ENCODE measurements around the gene ACSBG1. TPM values are rescaled to one million over a fixed set of nuclear protein-coding genes. Genes with fewer than 3 reads are reported as not detected.
A peak's percentile ranks its signal among the peaks of the same experiment; 100 is the strongest.

Gene ACSBG1
- total RNA-seq, 4 donors from 2014 or later, result 0.67 to 6.4 (median 1.9) TPM

- H3K27ac ChIP-seq, result peak overlapping the region in 2 of 4 donors; percentile 10 to 11
- TF ChIP-seq POLR2AphosphoS5 (IDR thresholded peaks at IDR 0.05), result no peak
- TF ChIP-seq POLR2A (IDR thresholded peaks at IDR 0.05), result no peak
- TF ChIP-seq EP300 (IDR thresholded peaks at IDR 0.05), result no peak
- no peak for TF ChIP-seq CTCF (IDR thresholded peaks at IDR 0.05)
- WGBS, 2 donors (ENCODE audit: low coverage in 1 of 2), result 87% methylated on average over 3 of the region's 6 CpGs; no CpG with 5 or more reads in 1 of the 2 donors
These were observed 21.0 kb downstream of the ACSBG1 start for GRCh38 chr15:78213425-78213750.

GRCh38 chr15:78212546-78213424, 21.6 kb downstream of the ACSBG1 start:
- Histone ChIP-seq H3K27ac (peak overlapping the region in 3 of 4 donors; percentile 10 to 28 (median 11)), H3K27me3 (no peaks in the 10 kb centered on the region), H3K4me3 (no peak overlapping the region), H3K4me1 (peaks cover 0 to 81% (median 27%) of the 10 kb centered on the region in 3 donors), H3K36me3 (no peaks in the 10 kb centered on the region), H3K9me3 (no peaks in the 10 kb centered on the region)
- ATAC-seq, result peak; percentile 73
- TF ChIP-seq POLR2AphosphoS5 (IDR thresholded peaks at IDR 0.05) (peak; percentile 40), POLR2A (IDR thresholded peaks at IDR 0.05) (no peak)
- 76% methylated on average over 9 of the region's 17 CpGs; no CpG with 5 or more reads in 1 of the 2 donors for WGBS, 2 donors (ENCODE audit: low coverage in 1 of 2)

More at GRCh38 chr15:78213425-78213750, 21.0 kb downstream of the ACSBG1 start:
- Histone ChIP-seq H3K4me1 (peaks cover 0 to 85% (median 27%) of the 10 kb centered on the region in 3 donors), H3K4me3 (no peak overlapping the region), H3K9me3 (no peaks in the 10 kb centered on the region), H3K36me3 (no peaks in the 10 kb centered on the region), H3K27me3 (no peaks in the 10 kb centered on the region)
- ATAC-seq, result no peak

GRCh38 chr15:78212008-78212407, 22.4 kb downstream of the ACSBG1 start:
- peak overlapping the region in 2 of 4 donors; percentile 11 to 40 for H3K27ac ChIP-seq

GRCh38 chr15:78211189-78211921, 23.0 kb downstream of the ACSBG1 start:
- H3K4me1 ChIP-seq, result peaks cover 0 to 75% (median 21%) of the 10 kb centered on the region in 3 donors
- no peaks in the 10 kb centered on the region for H3K27me3 ChIP-seq
- H3K9me3 ChIP-seq, result no peaks in the 10 kb centered on the region
- no peak overlapping the region for H3K4me3 ChIP-seq
- no peaks in the 10 kb centered on the region for H3K36me3 ChIP-seq
- 75 to 81% methylated on average over 7 to 11 of the region's 12 CpGs for WGBS, 2 donors (ENCODE audit: low coverage in 1 of 2)
- no peak for TF ChIP-seq POLR2AphosphoS5 (IDR thresholded peaks at IDR 0.05)
- no peak for TF ChIP-seq EP300 (IDR thresholded peaks at IDR 0.05)
- H3K27ac ChIP-seq, result peak overlapping the region in 1 of 4 donors; percentile 40
- ATAC-seq, result no peak

More at GRCh38 chr15:78212008-78212407, 22.4 kb downstream of the ACSBG1 start:
- H3K4me3 ChIP-seq, result no peak overlapping the region
- TF ChIP-seq POLR2A (IDR thresholded peaks at IDR 0.05) (no peak), EP300 (IDR thresholded peaks at IDR 0.05) (no peak), CTCF (IDR thresholded peaks at IDR 0.05) (no peak), POLR2AphosphoS5 (IDR thresholded peaks at IDR 0.05) (no peak)
- no peaks in the 10 kb centered on the region for H3K27me3 ChIP-seq
- 81 to 91% methylated on average over 5 to 7 of the region's 10 CpGs for WGBS, 2 donors (ENCODE audit: low coverage in 1 of 2)
- H3K4me1 ChIP-seq, result peaks cover 0 to 75% (median 27%) of the 10 kb centered on the region in 3 donors
- H3K9me3 ChIP-seq, result no peaks in the 10 kb centered on the region
- no peaks in the 10 kb centered on the region for H3K36me3 ChIP-seq
- ATAC-seq, result no peak

GRCh38 chr15:78210349-78210717, 24.0 kb downstream of the ACSBG1 start:
- WGBS, 2 donors (ENCODE audit: low coverage in 1 of 2), result 11 to 37% methylated on average over 4 to 5 of the region's 5 CpGs
- Histone ChIP-seq H3K36me3 (no peaks in the 10 kb centered on the region), H3K27me3 (no peaks in the 10 kb centered on the region), H3K4me1 (peaks cover 0 to 70% (median 15%) of the 10 kb centered on the region in 3 donors), H3K27ac (peak overlapping the region in 3 of 4 donors; percentile 9 to 52 (median 21)), H3K9me3 (no peaks in the 10 kb centered on the region), H3K4me3 (no peak overlapping the region)
- no peak for TF ChIP-seq CTCF (IDR thresholded peaks at IDR 0.05)
- TF ChIP-seq EP300 (IDR thresholded peaks at IDR 0.05), result no peak
- no peak for TF ChIP-seq POLR2A (IDR thresholded peaks at IDR 0.05)
- no peak for TF ChIP-seq POLR2AphosphoS5 (IDR thresholded peaks at IDR 0.05)
- ATAC-seq, result no peak

Data from gastroesophageal sphincter (tissue), 4 donors.